Peyer's patch (tissue), 4 donors: ENCODE results near the gene NUP188. TPM values are rescaled to one million over a fixed set of nuclear protein-coding genes. Genes with fewer than 3 reads are reported as not detected.

Experiments
- DNase-seq, 3 donors: peaks; one replicate each; pipeline ENCODE4 v3.0.0-alpha.2; 2017 to 2019
- H3K27ac ChIP-seq, 4 donors: fragments of 200-600 bp; sonication (generic); one replicate each; pipeline ENCODE4 v1.5.1; 2016 to 2019
- H3K27me3 ChIP-seq, 2 donors: fragments of 200-600 bp; sonication (generic); one replicate each; pipeline ENCODE4 v1.5.1; 2019
- H3K36me3 ChIP-seq, 3 donors: fragments of 200-600 bp; sonication (generic); one replicate each; pipeline ENCODE4 v1.5.1; 2016 to 2019
- H3K4me1 ChIP-seq, 4 donors: fragments of 200-600 bp; sonication (generic); one replicate each; pipeline ENCODE4 v1.5.1; 2016 to 2019
- H3K4me3 ChIP-seq, 4 donors: fragments of 200-600 bp; sonication (generic); 1 replicate in 3 of 4; 2 replicates in 1 of 4; pipeline ENCODE4 v1.5.1; 2016 to 2019; ENCODE audit warnings: mild to moderate bottlenecking in 1 of 4
- H3K9me3 ChIP-seq, 4 donors: fragments of 200-600 bp; sonication (generic); one replicate each; pipeline ENCODE4 v1.5.1; 2016 to 2019; ENCODE audit warnings: mild to moderate bottlenecking in 1 of 4
- CTCF ChIP-seq, 6 experiments: fragments of 450-650 bp in 4 of 6; fragments of 200-600 bp in 2 of 6; sonication (generic) in 1 of 6; IDR thresholded peaks; one replicate each; pipeline ENCODE4 v1.5.1; 2017 to 2019; ENCODE audit warnings: antibody characterized with exemption in 6 of 6, mild to moderate bottlenecking in 3 of 6, moderate library complexity in 1 of 6
- POLR2A ChIP-seq, 2 donors: fragments of 450-650 bp; IDR thresholded peaks; one replicate each; pipeline ENCODE4 v1.5.1; 2017; ENCODE audit warnings: antibody characterized with exemption in 2 of 2, mild to moderate bottlenecking in 2 of 2, moderate library complexity in 2 of 2
- total RNA-seq, 4 donors: library from RNA; depleted of rRNA; stranded (reverse); fragments of >200 nt; gene quantifications; one replicate each; pipeline ENCODE4 v1.1.0, GENCODE V29; 2016

The NUP188 gene
- total RNA-seq, 4 donors from 2014 or later: 28.2 to 101 (median 47.9) TPM

GRCh38 chr9:128919402-128920089 lies 28.0 kb upstream of the NUP188 start:
- H3K27ac ChIP-seq: peak overlapping the region; percentile 3 to 83 (median 50)
- no peaks in the 10 kb centered on the region for H3K27me3 ChIP-seq
- peaks cover 0 to 28% (median 3%) of the 10 kb centered on the region in 4 donors for H3K4me1 ChIP-seq
- TF ChIP-seq CTCF (IDR thresholded peaks at IDR 0.05) (no peak), POLR2A (IDR thresholded peaks at IDR 0.05) (no peak)
- DNase-seq: peak in 2 of 3 donors; percentile 68 to 71
- H3K36me3 ChIP-seq: peaks cover 0 to 16% (median 0%) of the 10 kb centered on the region in 3 donors
- H3K9me3 ChIP-seq: no peaks in the 10 kb centered on the region
- no peak overlapping the region for H3K4me3 ChIP-seq

- H3K4me3 ChIP-seq: peak within 1 kb of the TSS in 3 of 4 donors; percentile 34 to 56 (median 35)
- H3K27ac ChIP-seq: peak within 1 kb of the TSS; percentile 61 to 83 (median 66)
- peaks cover 0 to 16% (median 0%) of the 10 kb centered on the region in 3 donors for H3K36me3 ChIP-seq
- no peak for DNase-seq
- no peaks in the 10 kb centered on the region for H3K9me3 ChIP-seq
- H3K27me3 ChIP-seq: no peaks in the 10 kb centered on the region
- TF ChIP-seq CTCF (IDR thresholded peaks at IDR 0.05) (no peak), POLR2A (IDR thresholded peaks at IDR 0.05) (no peak)
- H3K4me1 ChIP-seq: peaks cover 0 to 28% (median 3%) of the 10 kb centered on the region in 4 donors
These were observed 27.0 kb upstream of the NUP188 start, which contains the start of gene PHYHD1 for GRCh38 chr9:128920381-128921058. Gene PHYHD1 (plus strand): TSS chr9:128920982. CDS start chr9:128922324, 1,342 bp downstream.

- Histone ChIP-seq H3K4me1 (peaks cover 0 to 13% (median 0%) of the 10 kb centered on the region in 4 donors), H3K4me3 (peak overlapping the region; percentile 32 to 56 (median 34))
- DNase-seq: no peak
These were observed 25.4 kb upstream of the NUP188 start for GRCh38 chr9:128921881-128922763.

GRCh38 chr9:128923493-128923883 lies 24.0 kb upstream of the NUP188 start:
- Histone ChIP-seq H3K27ac (no peak overlapping the region), H3K9me3 (no peaks in the 10 kb centered on the region), H3K4me1 (peaks cover 0 to 16% (median 0%) of the 10 kb centered on the region in 4 donors), H3K36me3 (no peaks in the 10 kb centered on the region), H3K4me3 (no peak overlapping the region), H3K27me3 (no peaks in the 10 kb centered on the region)
- no peak for DNase-seq
- TF ChIP-seq CTCF (IDR thresholded peaks at IDR 0.05) (no peak), POLR2A (IDR thresholded peaks at IDR 0.05) (no peak)

More at GRCh38 chr9:128921881-128922763, 25.4 kb upstream of the NUP188 start:
- no peaks in the 10 kb centered on the region for H3K9me3 ChIP-seq
- no peak for TF ChIP-seq POLR2A (IDR thresholded peaks at IDR 0.05)
- no peaks in the 10 kb centered on the region for H3K27me3 ChIP-seq
- H3K27ac ChIP-seq: peak overlapping the region; percentile 61 to 83 (median 66)
- H3K36me3 ChIP-seq: peaks cover 0 to 5% (median 0%) of the 10 kb centered on the region in 3 donors

- Histone ChIP-seq H3K9me3 (no peaks in the 10 kb centered on the region), H3K4me1 (peaks cover 0 to 3% (median 0%) of the 10 kb centered on the region in 4 donors), H3K27me3 (no peaks in the 10 kb centered on the region), H3K36me3 (no peaks in the 10 kb centered on the region), H3K27ac (no peak overlapping the region), H3K4me3 (no peak overlapping the region)
- TF ChIP-seq POLR2A (IDR thresholded peaks at IDR 0.05): no peak
- TF ChIP-seq CTCF (IDR thresholded peaks at IDR 0.05): peak; percentile 79 to 93 (median 90)
- DNase-seq: peak in 2 of 3 donors; percentile 43 to 81
These were observed 19.6 kb upstream of the NUP188 start for GRCh38 chr9:128927731-128928411.
